ENCODE measurements around the gene RHBDL2.
"Not testable (repeated sequence)": the region's sequence is repeated elsewhere in the genome, so short reads cannot be mapped to it uniquely, and the experiment has no call there.

Gene RHBDL2

DNA sequence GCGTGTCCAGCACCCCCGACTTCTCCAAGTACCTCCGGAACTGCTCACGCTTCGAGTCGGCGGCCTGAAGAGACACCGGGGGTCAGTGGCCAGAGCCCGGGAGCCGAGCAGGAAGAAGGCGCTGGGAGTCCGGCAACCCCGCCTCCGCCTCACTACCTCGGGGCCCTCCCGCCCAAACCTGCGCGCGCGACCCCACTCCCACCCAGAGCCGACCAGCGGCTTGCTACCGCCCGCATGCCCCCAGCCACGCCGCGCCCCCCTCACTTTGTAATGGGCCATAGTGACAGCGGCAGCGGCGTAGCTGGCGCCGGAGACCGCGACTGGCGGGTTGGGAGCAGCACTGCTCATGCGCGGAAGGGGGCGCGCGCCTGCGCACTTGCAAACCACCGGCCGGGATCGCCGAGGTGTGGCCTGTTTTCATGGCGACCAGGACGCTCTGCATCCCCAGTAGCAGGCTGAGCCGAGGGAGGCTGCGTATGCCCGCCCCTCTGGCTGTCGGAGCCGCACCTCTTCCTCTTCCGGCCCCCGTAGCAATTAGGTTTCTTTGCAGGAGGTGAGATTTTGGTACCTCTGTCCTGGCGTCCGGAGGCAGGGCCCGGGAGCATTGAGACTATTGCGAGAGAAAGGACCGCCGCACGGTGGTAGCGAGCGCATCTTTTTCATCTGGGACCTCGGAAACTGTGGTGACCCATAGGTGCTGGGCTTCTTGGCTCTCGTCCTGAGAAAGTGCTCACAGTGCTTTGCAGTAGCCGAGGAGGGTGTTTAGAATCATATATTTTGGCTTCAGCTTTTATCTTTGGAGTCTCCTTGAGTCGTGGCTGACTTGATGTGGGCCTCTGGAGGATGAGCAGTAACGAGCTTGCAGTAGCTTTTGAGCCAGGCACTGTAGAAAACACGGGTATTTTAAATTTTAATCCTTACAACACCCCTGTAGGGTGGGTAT lies 68.3 kb downstream of the RHBDL2 start, which contains the start of gene MYCBP:
MYCBP (minus strand) TSS at position 322 of the 943 bp plus-strand sequence; CDS start at position 279, 43 bp downstream.
- peak; percentile 90 for DNase-seq

DNA sequence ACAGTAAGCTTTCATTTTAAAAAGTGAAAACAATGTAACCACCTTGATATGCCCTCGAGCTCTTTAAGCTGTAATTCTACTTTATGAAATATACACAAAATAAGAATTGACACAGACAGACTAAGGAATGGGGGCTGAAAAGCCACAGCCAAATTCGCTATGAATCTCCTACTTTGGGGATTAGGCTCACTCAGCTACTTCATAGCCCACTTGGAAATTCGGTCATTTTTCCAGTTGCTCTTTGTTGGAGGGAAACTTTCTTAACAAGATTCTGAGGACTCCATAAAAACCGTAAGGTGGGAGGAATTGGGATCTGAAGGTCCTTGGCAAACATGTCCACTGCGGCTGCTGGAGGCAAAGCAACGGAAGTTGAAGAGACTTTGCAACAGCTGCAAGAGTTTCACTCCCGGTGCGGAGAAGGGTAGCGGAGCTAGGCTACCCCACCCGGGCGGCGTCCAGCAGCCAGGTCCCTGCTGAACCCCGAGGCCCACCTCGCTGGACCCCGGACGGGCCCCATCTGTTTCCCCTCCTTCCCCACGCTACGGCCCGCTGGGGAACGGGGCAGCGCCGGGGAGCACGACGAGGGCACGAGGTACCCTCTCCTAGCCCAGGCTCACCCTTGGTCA lies 69.1 kb downstream of the RHBDL2 start:
- no peak for DNase-seq

DNA sequence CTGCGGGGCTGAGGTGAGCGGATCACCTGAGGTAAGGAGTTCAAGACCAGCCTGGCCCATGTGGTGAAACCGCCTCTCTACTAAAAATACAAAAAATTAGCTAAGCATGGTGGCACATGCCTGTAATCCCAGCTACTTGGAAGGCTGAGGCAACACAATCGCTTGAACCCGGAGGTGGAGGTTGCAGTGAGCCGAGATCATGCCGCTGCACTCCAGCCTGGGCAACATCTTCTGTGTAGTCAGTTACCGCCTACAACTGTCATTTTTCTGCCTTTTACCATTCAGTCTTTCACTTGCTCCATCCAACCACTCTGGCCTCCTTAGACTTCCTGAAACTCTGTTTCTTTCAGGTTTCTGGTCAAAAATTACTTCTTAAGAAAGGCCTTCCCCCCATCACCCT lies 70.6 kb downstream of the RHBDL2 start:
- DNase-seq = no peak

DNA sequence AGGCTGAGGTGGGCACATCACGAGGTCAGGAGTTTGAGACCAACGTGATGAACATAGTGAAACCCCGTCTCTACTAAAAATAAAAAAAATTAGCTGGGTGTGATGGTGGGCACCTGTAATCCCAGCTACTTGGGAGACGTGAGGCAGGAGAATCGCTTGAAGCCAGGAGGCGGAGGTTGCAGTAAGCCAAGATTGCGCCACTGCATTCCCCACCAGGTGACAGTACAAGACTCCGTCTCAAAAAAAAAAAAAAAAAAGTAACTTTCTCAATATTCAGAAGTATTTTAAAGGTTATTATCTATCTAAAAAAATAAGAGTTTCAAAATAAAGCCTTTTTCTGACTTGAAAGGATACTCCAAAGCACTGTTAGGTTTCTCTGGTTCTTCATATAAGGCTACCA lies 74.4 kb downstream of the RHBDL2 start:
- DNase-seq = no peak

DNA sequence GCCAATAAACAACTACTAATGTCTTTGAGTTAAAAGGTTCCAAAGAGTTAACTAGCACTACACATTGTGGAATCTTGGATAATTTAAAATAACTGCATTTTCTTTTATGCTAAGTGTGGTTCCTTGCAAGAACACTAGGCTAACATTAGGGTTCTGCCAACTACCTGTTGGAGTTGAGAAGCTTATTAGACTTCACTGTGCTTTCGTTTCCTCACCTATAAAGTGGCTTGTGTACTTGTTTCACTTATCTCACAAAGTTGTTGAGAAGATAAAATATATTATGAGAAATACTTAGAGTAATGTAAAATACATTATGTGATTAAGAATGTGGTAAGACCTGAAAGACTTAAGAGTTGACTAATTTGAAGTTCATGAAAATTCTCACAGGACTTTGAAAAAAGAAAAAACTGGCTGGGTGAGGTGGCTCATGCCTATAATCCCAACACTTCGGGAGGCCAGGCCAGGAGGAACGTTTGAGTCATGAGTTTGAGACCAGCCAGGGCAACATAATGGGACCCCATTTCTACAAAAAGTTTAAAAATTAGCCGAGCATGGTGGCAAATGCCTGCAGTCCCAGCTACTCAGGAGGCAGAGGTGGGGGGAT lies 76.4 kb downstream of the RHBDL2 start:
- DNase-seq = no peak

DNA sequence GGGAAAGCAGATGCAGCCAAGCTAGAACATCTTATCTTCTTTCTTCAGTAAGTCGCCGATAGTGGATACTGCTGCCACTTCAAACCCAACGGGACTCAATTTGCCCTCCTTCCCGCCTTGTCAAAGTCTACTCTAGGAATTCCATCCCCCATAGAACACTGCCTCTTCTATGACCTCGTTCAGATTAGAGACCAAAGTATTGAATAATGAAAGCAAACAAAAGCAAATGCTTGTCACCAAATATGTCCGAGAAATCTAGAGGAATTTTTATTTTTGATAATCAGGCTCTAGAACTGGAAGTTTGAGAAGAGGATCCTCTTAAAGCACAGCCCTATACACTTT lies 81.2 kb downstream of the RHBDL2 start:
- no peak for DNase-seq

DNA sequence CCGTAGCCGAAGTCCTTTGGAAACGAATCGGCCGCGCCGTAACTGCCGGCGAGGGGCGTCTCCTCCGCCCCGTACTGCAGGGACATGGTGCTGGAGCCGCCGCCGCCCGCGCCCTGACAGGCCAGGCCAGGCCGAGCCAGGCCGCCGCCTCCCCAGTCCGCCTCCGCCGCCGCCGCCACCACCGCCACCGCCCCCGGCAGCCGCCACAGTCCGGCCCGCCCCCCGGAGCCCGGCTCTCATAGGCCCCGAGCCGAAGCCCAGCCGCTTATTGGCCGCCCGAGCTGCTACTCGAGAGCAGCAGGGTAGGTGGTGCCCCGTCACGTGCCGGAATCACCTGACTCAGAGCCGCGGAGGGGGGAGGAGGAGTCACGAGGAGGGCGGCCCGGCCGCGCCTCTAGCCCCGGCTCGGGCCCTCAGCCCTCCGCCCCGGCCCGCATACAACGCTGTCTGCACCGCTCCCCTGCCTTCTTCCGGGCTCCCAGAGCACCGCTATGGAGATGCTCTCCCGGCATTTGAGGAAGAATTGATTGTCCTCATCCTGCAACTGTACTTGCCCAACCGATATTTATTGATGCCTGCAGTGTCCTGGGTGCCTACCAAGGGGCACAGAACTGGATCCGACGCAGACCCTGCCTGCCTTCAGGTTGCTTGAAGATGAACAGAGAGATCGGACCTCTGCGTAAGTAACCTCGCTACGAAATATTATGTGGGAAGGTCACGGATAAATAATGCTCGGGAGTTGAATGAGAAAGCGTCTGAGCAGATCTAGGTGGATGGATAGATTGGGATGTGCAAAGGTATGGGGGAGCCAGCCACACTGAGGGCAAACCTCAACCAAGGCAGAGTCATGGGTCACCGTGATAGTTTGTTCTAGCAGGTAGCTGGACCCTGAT lies 81.8 kb downstream of the RHBDL2 start, which contains the start of gene RRAGC:
RRAGC (minus strand) TSS at position 212 of the 893 bp plus-strand sequence; CDS start at position 86, 126 bp downstream.
- peak; percentile 86 for DNase-seq

DNA sequence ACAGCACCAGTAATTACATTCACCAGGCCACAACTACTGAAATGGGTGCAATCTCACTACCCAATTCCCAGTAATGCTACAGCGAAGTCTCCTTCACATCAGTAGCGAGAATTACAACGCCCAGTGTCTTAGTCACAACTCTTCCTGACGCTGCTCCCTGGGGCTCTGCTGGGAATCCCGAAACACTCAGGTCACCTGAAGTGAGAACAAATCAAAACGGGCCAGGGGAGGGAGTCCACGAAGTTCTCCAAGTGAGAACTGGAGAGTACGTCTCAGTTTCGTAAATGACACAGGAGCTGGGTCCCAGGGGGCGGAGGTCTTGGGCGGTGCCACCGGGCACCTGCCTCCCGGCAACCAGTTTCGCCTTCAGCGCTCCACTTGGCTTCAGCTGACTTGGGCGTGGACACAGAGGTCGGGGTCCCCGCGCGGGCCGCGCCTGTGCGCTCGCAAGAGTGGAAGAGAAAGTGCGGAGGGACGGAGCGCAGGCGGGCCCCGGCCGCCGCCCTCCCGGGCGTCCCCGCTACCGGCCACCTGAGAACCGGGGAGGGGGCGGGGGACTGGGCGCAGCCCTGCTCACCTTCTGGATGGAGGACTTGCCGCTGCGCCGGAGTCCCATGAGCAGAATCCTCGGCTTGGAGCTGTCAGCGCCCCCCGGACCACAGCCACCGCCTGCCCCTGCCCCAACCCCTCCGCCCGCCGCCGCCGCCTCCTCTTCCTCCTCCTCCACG lies 82.6 kb downstream of the RHBDL2 start:
- no peak for DNase-seq

DNA sequence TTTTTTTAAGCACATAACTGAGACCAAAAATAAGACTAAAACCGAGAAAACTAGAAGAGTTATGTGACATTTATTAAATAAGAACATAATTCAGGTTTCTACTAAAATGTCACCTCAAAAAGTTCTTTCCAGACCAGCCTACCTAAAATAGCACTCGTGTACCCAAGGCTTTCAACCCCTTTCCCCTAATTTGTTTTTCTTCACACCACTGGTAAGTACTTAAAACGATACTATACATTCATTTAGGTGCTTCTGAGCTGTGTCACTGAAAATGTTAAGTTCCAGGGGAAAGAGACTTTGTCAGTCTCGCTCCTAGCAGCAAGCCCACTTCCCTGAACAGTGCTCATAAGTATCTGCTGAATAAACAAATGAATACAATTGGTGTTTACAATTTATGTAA lies 88.8 kb downstream of the RHBDL2 start:
- DNase-seq = no peak

DNA sequence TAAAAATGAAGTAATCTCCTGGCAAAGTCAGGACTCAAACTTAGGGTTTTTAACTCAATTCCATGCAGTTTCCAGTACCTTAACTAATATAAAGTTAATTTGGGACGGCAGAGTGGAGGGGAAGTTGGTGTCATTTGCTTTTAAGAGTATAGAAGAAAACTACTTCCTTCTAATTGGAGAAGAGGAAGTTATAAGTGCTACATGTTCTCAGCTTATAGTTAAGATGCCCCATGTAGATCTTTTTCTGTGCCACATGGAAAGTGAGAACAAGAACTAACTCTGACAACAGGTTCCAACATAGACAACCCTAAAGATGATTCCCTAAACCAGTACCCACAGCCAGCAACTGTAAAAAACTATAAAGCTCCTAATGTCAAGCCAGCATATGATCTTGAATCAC lies 93.6 kb downstream of the RHBDL2 start:
- DNase-seq = no peak

DNA sequence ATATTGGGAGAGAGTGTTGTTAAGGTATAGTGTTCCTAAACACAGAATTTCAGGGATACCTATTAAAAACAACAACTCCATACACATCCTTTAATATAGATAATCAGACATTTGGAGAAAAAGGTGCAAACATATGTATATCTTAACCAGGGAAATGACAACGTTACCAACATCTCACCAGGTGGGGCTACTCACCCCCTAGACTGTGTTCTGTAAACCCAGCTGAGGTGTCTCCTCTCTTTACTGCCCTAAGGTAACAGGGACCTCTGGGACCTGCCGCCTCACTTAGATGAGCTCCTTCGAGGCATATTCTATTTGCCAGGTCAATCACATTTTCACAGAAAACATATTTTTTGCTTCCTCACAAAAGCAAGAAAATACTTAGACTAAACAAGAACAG lies 95.4 kb downstream of the RHBDL2 start:
- DNase-seq = no peak

DNA sequence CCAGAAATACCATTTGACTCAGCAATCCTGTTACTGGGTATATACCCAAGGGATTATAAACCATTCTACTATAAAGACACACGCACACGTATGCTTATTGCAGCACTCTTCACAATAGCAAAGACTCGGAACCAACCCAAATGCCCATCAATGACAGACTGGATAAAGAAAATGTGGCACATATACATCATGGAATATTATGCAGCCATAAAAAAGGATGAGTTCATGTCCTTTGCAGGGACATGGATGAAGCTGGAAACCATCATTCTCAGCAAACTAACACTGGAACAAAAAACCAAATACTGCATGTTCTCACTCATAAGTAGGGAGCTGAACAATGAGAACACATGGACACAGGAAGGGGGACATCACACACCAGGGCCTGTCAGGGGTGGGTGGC lies 96.5 kb downstream of the RHBDL2 start:
- DNase-seq = not testable (repeated sequence)

DNA sequence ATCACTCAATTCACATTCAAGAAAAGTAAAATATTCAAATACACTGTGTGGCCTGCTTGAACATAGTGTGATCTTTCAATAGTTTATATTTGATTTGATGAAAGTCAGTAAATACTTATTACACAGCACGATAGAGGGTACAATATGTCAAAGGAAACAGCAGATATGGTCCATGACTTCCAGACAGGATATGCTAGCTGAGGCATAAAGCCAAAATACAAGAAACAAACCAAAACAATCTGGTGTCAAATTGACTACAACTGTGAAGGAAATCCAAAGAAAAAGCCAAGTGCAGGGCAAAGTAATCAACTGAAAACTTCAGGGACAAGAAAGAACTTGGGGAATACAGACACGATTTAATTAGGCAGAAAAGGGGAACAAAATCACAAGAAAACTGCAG lies 101.3 kb downstream of the RHBDL2 start:
- no peak for DNase-seq

DNA sequence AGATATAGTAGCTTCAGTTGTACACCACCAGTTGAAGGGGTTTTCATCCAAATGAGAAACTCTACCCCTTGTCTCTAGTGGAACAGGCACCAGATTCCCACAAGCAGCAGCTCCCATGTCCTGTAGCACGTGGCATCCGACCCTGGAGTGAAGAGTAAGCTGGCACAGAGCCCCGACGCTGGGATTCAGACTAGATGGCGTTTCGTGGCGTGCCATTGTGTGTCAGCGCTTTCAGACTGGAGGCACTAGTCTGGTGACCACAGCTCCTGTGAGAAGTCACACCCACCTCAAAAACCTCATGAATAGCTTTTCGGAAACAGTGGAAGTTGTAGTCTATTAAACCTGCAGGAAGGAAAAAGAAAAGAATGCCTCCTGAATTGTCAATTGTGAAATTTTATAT lies 102.3 kb downstream of the RHBDL2 start:
- DNase-seq = no peak

DNA sequence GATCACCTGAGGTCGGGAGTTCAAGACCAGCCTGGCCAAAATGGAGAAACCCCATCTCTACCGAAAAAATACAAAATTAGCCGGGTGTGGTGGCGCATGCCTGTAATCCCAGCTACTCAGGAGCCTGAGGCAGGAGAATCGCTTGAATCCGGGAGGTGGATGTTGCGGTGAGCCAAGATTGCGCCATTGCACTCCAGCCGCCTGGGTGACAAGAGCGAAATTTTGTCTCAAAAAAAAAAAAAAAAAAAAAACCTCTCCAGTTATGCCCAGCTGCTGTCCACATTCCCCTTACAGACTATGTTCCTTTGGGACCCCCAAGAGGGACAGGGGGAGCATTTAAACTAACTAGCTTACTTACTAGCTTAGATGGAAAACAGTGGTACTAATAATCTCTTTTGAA lies 105.3 kb downstream of the RHBDL2 start:
- not testable (repeated sequence) for DNase-seq
